Osteoblast (primary cell): ENCODE measurements around the gene SLC26A4. TPM values are rescaled to one million over a fixed set of nuclear protein-coding genes. Genes with fewer than 3 reads are reported as not detected.
A peak's percentile ranks its signal among the peaks of the same experiment; 100 is the strongest.

Experiments
- DNase-seq: peaks from one replicate; pipeline ENCODE4 v3.0.0; 2011; ENCODE audit warnings: low spot score, mixed read lengths; ENCODE audit not compliant: insufficient read length; ENCODE audit errors: missing footprints
- H2AFZ ChIP-seq: 2 replicates; pipeline ENCODE4 v1.6.0; 2011; ENCODE audit warnings: mild to moderate bottlenecking, low read length
- H3K27ac ChIP-seq: 2 replicates; pipeline ENCODE4 v1.5.1; 2011; ENCODE audit warnings: mild to moderate bottlenecking, low read depth, low read length, moderate library complexity
- H3K27me3 ChIP-seq: 2 replicates; pipeline ENCODE4 v1.6.0; 2012; ENCODE audit warnings: mild to moderate bottlenecking, control low read depth, inconsistent platforms, low read length, moderate library complexity; ENCODE audit not compliant: insufficient read depth
- H3K36me3 ChIP-seq: 2 replicates; pipeline ENCODE4 v1.5.1; 2011; ENCODE audit warnings: mild to moderate bottlenecking, low read length, control low read depth, moderate library complexity; ENCODE audit not compliant: insufficient read depth
- H3K4me1 ChIP-seq: 2 replicates; pipeline ENCODE4 v1.5.1; 2011; ENCODE audit warnings: mild to moderate bottlenecking, low read length, control low read depth, moderate library complexity; ENCODE audit not compliant: insufficient read depth
- H3K4me2 ChIP-seq: 2 replicates; pipeline ENCODE4 v1.6.0; 2011; ENCODE audit warnings: mild to moderate bottlenecking, low read length; ENCODE audit not compliant: insufficient read depth
- H3K4me3 ChIP-seq: fragments of 200-600 bp; sonication (generic); 3 replicates; pipeline ENCODE4 v1.5.1; 2012; ENCODE audit warnings: mild to moderate bottlenecking, low read length, inconsistent platforms; ENCODE audit not compliant: insufficient read depth
- H3K79me2 ChIP-seq: 2 replicates; pipeline ENCODE4 v1.6.0; 2012; ENCODE audit warnings: mild to moderate bottlenecking, low read length, control low read depth, inconsistent platforms; ENCODE audit not compliant: insufficient read depth
- H3K9me3 ChIP-seq: 2 replicates; pipeline ENCODE4 v1.5.1; 2011; ENCODE audit warnings: low read depth, low read length, control low read depth
- H4K20me1 ChIP-seq: 2 replicates; pipeline ENCODE4 v1.6.0; 2012; ENCODE audit warnings: mild to moderate bottlenecking, low read length, control low read depth; ENCODE audit not compliant: insufficient read depth
- total RNA-seq: library from RNA; depleted of rRNA; stranded (reverse); fragments of >200 nt; gene quantifications from 2 replicates; pipeline ENCODE4 v1.2.3, GENCODE V29; 2012
- TF ChIP-seq, protein P1 (sequence below): IDR thresholded peaks from 2 replicates; pipeline ENCODE4 v1.5.1; 2011; ENCODE audit warnings: mild to moderate bottlenecking, low read depth, low read length, moderate library complexity; ENCODE audit errors: extremely low read depth

SLC26A4 gene
- total RNA-seq, result 0.36 and 0.59 TPM in 2 replicates

DNA sequence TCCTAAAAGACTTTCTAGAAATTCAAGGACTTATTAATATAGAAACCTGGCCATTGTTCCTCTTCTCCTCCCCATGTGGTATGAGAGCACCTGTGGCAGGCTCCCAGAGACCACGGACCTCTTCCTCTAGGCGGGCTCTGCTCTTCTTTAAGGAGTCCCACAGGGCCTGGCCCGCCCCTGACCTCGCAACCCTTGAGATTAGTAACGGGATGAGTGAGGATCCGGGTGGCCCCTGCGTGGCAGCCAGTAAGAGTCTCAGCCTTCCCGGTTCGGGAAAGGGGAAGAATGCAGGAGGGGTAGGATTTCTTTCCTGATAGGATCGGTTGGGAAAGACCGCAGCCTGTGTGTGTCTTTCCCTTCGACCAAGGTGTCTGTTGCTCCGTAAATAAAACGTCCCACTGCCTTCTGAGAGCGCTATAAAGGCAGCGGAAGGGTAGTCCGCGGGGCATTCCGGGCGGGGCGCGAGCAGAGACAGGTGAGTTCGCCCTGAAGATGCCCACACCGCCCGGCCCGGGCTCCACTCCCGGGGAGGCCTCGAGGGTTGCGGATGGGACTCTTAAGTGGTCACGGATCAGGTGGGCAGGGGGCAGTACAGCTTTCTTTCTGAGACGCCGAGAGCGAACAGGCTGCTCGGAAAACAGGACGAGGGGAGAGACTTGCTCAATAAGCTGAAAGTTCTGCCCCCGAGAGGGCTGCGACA is at the start of gene SLC26A4:
TSS of gene SLC26A4 (plus strand) at position 448 of the 700 bp plus-strand sequence. CDS start 814 bp downstream, outside the sequence.
- H2AFZ ChIP-seq, result peak within 1 kb of the TSS; percentile 64

DNA sequence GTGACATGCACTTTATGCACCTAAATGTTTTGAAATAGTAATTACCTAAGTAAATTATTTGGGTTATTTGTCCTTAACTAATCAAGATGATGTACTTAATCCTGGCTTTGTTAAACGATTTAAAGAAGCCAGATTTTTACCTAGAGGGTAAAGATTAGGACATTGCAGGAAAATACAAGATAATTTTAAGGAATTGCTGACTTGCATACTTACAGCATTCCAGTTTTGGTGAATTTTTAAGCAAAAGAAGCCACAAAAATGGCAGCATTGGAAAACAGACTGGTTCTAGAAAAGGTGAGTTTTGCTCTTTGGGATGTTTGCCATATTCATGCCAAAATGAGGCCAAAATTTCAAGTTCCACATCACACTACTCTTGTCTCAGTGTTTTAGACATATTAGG is 47.2 kb upstream of the SLC26A4 start:
- Histone ChIP-seq H3K4me3 (no peak overlapping the region), H3K27ac (no peak overlapping the region), H4K20me1 (no peaks in the 10 kb centered on the region), H2AFZ (no peak overlapping the region), H3K4me2 (no peak overlapping the region), H3K27me3 (no peaks in the 10 kb centered on the region), H3K9me3 (no peaks in the 10 kb centered on the region), H3K36me3 (peaks cover 5% of the 10 kb centered on the region), H3K4me1 (peaks cover 15% of the 10 kb centered on the region), H3K79me2 (no peaks in the 10 kb centered on the region)
- DNase-seq, result no peak
- TF ChIP-seq, protein P1, sequence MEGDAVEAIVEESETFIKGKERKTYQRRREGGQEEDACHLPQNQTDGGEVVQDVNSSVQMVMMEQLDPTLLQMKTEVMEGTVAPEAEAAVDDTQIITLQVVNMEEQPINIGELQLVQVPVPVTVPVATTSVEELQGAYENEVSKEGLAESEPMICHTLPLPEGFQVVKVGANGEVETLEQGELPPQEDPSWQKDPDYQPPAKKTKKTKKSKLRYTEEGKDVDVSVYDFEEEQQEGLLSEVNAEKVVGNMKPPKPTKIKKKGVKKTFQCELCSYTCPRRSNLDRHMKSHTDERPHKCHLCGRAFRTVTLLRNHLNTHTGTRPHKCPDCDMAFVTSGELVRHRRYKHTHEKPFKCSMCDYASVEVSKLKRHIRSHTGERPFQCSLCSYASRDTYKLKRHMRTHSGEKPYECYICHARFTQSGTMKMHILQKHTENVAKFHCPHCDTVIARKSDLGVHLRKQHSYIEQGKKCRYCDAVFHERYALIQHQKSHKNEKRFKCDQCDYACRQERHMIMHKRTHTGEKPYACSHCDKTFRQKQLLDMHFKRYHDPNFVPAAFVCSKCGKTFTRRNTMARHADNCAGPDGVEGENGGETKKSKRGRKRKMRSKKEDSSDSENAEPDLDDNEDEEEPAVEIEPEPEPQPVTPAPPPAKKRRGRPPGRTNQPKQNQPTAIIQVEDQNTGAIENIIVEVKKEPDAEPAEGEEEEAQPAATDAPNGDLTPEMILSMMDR, result no peak

More for the DNA sequence above, at the start of gene SLC26A4:
- peaks cover 27% of the 10 kb centered on the region for H3K27me3 ChIP-seq
- H3K79me2 ChIP-seq, result no peaks in the 10 kb centered on the region
- peak within 1 kb of the TSS; percentile 87 for H3K4me2 ChIP-seq
- H3K4me1 ChIP-seq, result peaks cover 32% of the 10 kb centered on the region
- no peaks in the 10 kb centered on the region for H3K36me3 ChIP-seq
- H3K9me3 ChIP-seq, result no peaks in the 10 kb centered on the region
- peak; percentile 47 for DNase-seq
- H3K27ac ChIP-seq, result no peak within 1 kb of the TSS
- TF ChIP-seq, protein P1, result no peak
- H3K4me3 ChIP-seq, result peak within 1 kb of the TSS; percentile 71
- no peaks in the 10 kb centered on the region for H4K20me1 ChIP-seq

- no peaks in the 10 kb centered on the region for H3K9me3 ChIP-seq
Observed at GRCh38 chr7:107613948-107614347, 46.7 kb upstream of the SLC26A4 start.

DNA sequence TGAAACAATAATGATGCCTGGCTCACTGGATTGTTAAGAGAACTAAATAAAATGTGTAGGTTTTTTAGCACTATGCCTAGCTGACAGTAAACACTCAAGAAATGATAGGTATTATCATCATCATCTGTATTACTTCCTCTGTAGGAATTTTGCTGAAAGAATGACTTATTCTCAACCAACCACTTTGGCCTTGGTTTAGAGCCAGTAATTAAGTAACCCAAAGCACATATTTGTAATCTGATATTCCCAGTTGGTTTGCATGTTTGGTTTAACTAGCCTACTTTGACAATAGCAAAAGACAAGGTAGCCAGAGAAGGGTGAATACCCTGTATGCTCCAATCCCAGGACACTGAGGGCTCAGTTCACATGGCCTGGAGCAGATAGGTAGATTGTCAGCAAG is 46.2 kb upstream of the SLC26A4 start:
- DNase-seq, result no peak
- peak overlapping the region; percentile 19 for H3K4me2 ChIP-seq
- TF ChIP-seq, protein P1, result no peak
- no peak overlapping the region for H2AFZ ChIP-seq
- H3K79me2 ChIP-seq, result no peaks in the 10 kb centered on the region
- H4K20me1 ChIP-seq, result no peaks in the 10 kb centered on the region
- H3K36me3 ChIP-seq, result peaks cover 5% of the 10 kb centered on the region
- peaks cover 15% of the 10 kb centered on the region for H3K4me1 ChIP-seq
- no peaks in the 10 kb centered on the region for H3K27me3 ChIP-seq
- H3K27ac ChIP-seq, result peak overlapping the region; percentile 5
- no peak overlapping the region for H3K4me3 ChIP-seq
- H3K9me3 ChIP-seq, result no peaks in the 10 kb centered on the region

More at GRCh38 chr7:107613948-107614347, 46.7 kb upstream of the SLC26A4 start:
- H3K4me1 ChIP-seq, result peaks cover 15% of the 10 kb centered on the region
- peak overlapping the region; percentile 19 for H3K4me2 ChIP-seq
- no peak overlapping the region for H2AFZ ChIP-seq
- peak overlapping the region; percentile 4 for H3K27ac ChIP-seq
- TF ChIP-seq, protein P1, result no peak
- peaks cover 5% of the 10 kb centered on the region for H3K36me3 ChIP-seq
- no peaks in the 10 kb centered on the region for H4K20me1 ChIP-seq
- H3K4me3 ChIP-seq, result no peak overlapping the region
- no peak for DNase-seq
- H3K79me2 ChIP-seq, result no peaks in the 10 kb centered on the region
- no peaks in the 10 kb centered on the region for H3K27me3 ChIP-seq
